ENCODE data around the gene NTN5.
"Not testable (repeated sequence)": the region's sequence is repeated elsewhere in the genome, so short reads cannot be mapped to it uniquely, and the experiment has no call there.

The NTN5 gene

GRCh38 chr19:48686637-48687036 lies 13.8 kb upstream of the NTN5 start:
- POLR2A ChIA-PET; H3K27me3 ChIP-seq (replicated peaks in 2 of 5; ENCODE audit: control insufficient read depth in 4 of 5, insufficient read depth in 5 of 5, low read length in 4 of 5); H3K36me3 ChIP-seq (ENCODE audit: control insufficient read depth in 4 of 4, insufficient read depth in 4 of 4, low read length in 3 of 4); H3K4me1 ChIP-seq (ENCODE audit: control extremely low read depth in 1 of 4, control insufficient read depth in 4 of 4, insufficient read depth in 4 of 4, low read length in 3 of 4); H3K4me3 ChIP-seq (ENCODE audit: control insufficient read depth in 1 of 7, extremely low read depth in 1 of 7, insufficient read depth in 4 of 7, low read depth in 2 of 7, low read length in 6 of 7); H3K27ac ChIP-seq (ENCODE audit: insufficient read depth in 1 of 2, low read depth in 1 of 2, low read length in 2 of 2, poor library complexity in 1 of 2, severe bottlenecking in 2 of 2); DNase-seq; H3K9me3 ChIP-seq (ENCODE audit: control extremely low read depth in 1 of 5, control insufficient read depth in 4 of 5, insufficient read depth in 2 of 5, low read depth in 1 of 5, low read length in 4 of 5): not testable (repeated sequence)
- CTCF ChIA-PET: interaction anchor here (1.3 kb wide), 1 partner anchor 12 kb away, joined by 4 read pairs; no protein-coding TSS in a partner anchor
- 95% methylated on average over 4 of the region's 7 CpGs for WGBS (ENCODE audit: insufficient coverage)

GRCh38 chr19:48686088-48686487 lies 13.3 kb upstream of the NTN5 start:
- peaks cover 0 to 4% (median 2%) of the 10 kb centered on the region in 4 experiments for H3K4me1 ChIP-seq (ENCODE audit: control extremely low read depth in 1 of 4, control insufficient read depth in 4 of 4, insufficient read depth in 4 of 4, low read length in 3 of 4)
- no peak overlapping the region for H3K27ac ChIP-seq (ENCODE audit: insufficient read depth in 1 of 2, low read depth in 1 of 2, low read length in 2 of 2, poor library complexity in 1 of 2, severe bottlenecking in 2 of 2)
- no peaks in the 10 kb centered on the region for H3K36me3 ChIP-seq (ENCODE audit: control insufficient read depth in 4 of 4, insufficient read depth in 4 of 4, low read length in 3 of 4)
- POLR2A ChIA-PET: no interaction called here
- no peak overlapping the region for H3K4me3 ChIP-seq (ENCODE audit: control insufficient read depth in 1 of 7, extremely low read depth in 1 of 7, insufficient read depth in 4 of 7, low read depth in 2 of 7, low read length in 6 of 7)
- no peak for DNase-seq
- CTCF ChIA-PET: interaction anchor here (1.3 kb wide), 1 partner anchor 12 kb away, joined by 4 read pairs; no protein-coding TSS in a partner anchor
- 100% methylated on average over 3 of the region's 3 CpGs for WGBS (ENCODE audit: insufficient coverage)
- H3K9me3 ChIP-seq (ENCODE audit: control extremely low read depth in 1 of 5, control insufficient read depth in 4 of 5, insufficient read depth in 2 of 5, low read depth in 1 of 5, low read length in 4 of 5): no peaks in the 10 kb centered on the region
- H3K27me3 ChIP-seq (replicated peaks in 2 of 5; ENCODE audit: control insufficient read depth in 4 of 5, insufficient read depth in 5 of 5, low read length in 4 of 5): no peaks in the 10 kb centered on the region

- ChIA-PET POLR2A (no interaction called here), CTCF (interaction anchor here (1.3 kb wide), 1 partner anchor 11 kb away, joined by 4 read pairs; no protein-coding TSS in a partner anchor)
- DNase-seq: no peak
- H3K4me3 ChIP-seq (ENCODE audit: control insufficient read depth in 1 of 7, extremely low read depth in 1 of 7, insufficient read depth in 4 of 7, low read depth in 2 of 7, low read length in 6 of 7): no peak overlapping the region
- peaks cover 0 to 9% (median 2%) of the 10 kb centered on the region in 4 experiments for H3K4me1 ChIP-seq (ENCODE audit: control extremely low read depth in 1 of 4, control insufficient read depth in 4 of 4, insufficient read depth in 4 of 4, low read length in 3 of 4)
- no peaks in the 10 kb centered on the region for H3K27me3 ChIP-seq (replicated peaks in 2 of 5; ENCODE audit: control insufficient read depth in 4 of 5, insufficient read depth in 5 of 5, low read length in 4 of 5)
- no peaks in the 10 kb centered on the region for H3K36me3 ChIP-seq (ENCODE audit: control insufficient read depth in 4 of 4, insufficient read depth in 4 of 4, low read length in 3 of 4)
- WGBS (ENCODE audit: insufficient coverage): 97% methylated on average over 8 of the region's 9 CpGs
- no peaks in the 10 kb centered on the region for H3K9me3 ChIP-seq (ENCODE audit: control extremely low read depth in 1 of 5, control insufficient read depth in 4 of 5, insufficient read depth in 2 of 5, low read depth in 1 of 5, low read length in 4 of 5)
- no peak overlapping the region for H3K27ac ChIP-seq (ENCODE audit: insufficient read depth in 1 of 2, low read depth in 1 of 2, low read length in 2 of 2, poor library complexity in 1 of 2, severe bottlenecking in 2 of 2)
Measured at GRCh38 chr19:48685583-48685982, 12.8 kb upstream of the NTN5 start.

GRCh38 chr19:48683349-48683748 lies 10.5 kb upstream of the NTN5 start:
- Histone ChIP-seq H3K4me3 (ENCODE audit: control insufficient read depth in 1 of 7, extremely low read depth in 1 of 7, insufficient read depth in 4 of 7, low read depth in 2 of 7, low read length in 6 of 7) (peak overlapping the region in 5 of 7 experiments; percentile 10 to 67 (median 45)), H3K36me3 (ENCODE audit: control insufficient read depth in 4 of 4, insufficient read depth in 4 of 4, low read length in 3 of 4) (no peaks in the 10 kb centered on the region), H3K4me1 (ENCODE audit: control extremely low read depth in 1 of 4, control insufficient read depth in 4 of 4, insufficient read depth in 4 of 4, low read length in 3 of 4) (peaks cover 0 to 10% (median 2%) of the 10 kb centered on the region in 4 experiments), H3K9me3 (ENCODE audit: control extremely low read depth in 1 of 5, control insufficient read depth in 4 of 5, insufficient read depth in 2 of 5, low read depth in 1 of 5, low read length in 4 of 5) (no peaks in the 10 kb centered on the region), H3K27ac (ENCODE audit: insufficient read depth in 1 of 2, low read depth in 1 of 2, low read length in 2 of 2, poor library complexity in 1 of 2, severe bottlenecking in 2 of 2) (no peak overlapping the region), H3K27me3 (replicated peaks in 2 of 5; ENCODE audit: control insufficient read depth in 4 of 5, insufficient read depth in 5 of 5, low read length in 4 of 5) (no peaks in the 10 kb centered on the region)
- CTCF ChIA-PET: interaction anchor here (0.7 kb wide), 1 partner anchor 8 kb away, joined by 3 read pairs; no protein-coding TSS in a partner anchor
- WGBS (ENCODE audit: insufficient coverage): 71% methylated on average over 11 of the region's 11 CpGs
- peak; percentile 52 to 68 (median 65) for DNase-seq
- POLR2A ChIA-PET: no interaction called here

GRCh38 chr19:48681127-48681470 lies 8.3 kb upstream of the NTN5 start:
- no peak overlapping the region for H3K27ac ChIP-seq (ENCODE audit: insufficient read depth in 1 of 2, low read depth in 1 of 2, low read length in 2 of 2, poor library complexity in 1 of 2, severe bottlenecking in 2 of 2)
- H3K4me1 ChIP-seq (ENCODE audit: control extremely low read depth in 1 of 4, control insufficient read depth in 4 of 4, insufficient read depth in 4 of 4, low read length in 3 of 4): peaks cover 0 to 10% (median 2%) of the 10 kb centered on the region in 4 experiments
- POLR2A ChIA-PET: no interaction called here
- CTCF ChIA-PET: no interaction called here
- H3K36me3 ChIP-seq (ENCODE audit: control insufficient read depth in 4 of 4, insufficient read depth in 4 of 4, low read length in 3 of 4): no peaks in the 10 kb centered on the region
- no peaks in the 10 kb centered on the region for H3K9me3 ChIP-seq (ENCODE audit: control extremely low read depth in 1 of 5, control insufficient read depth in 4 of 5, insufficient read depth in 2 of 5, low read depth in 1 of 5, low read length in 4 of 5)
- peak in 1 of 3 donors; percentile 33 for DNase-seq
- H3K27me3 ChIP-seq (replicated peaks in 2 of 5; ENCODE audit: control insufficient read depth in 4 of 5, insufficient read depth in 5 of 5, low read length in 4 of 5): no peaks in the 10 kb centered on the region
- whole genome bisulfite sequencing (ENCODE audit: insufficient coverage): 93% methylated on average over 5 of the region's 7 CpGs
- no peak overlapping the region for H3K4me3 ChIP-seq (ENCODE audit: control insufficient read depth in 1 of 7, extremely low read depth in 1 of 7, insufficient read depth in 4 of 7, low read depth in 2 of 7, low read length in 6 of 7)

- ChIA-PET POLR2A (no interaction called here), CTCF (no interaction called here)
- no peaks in the 10 kb centered on the region for H3K9me3 ChIP-seq (ENCODE audit: control extremely low read depth in 1 of 5, control insufficient read depth in 4 of 5, insufficient read depth in 2 of 5, low read depth in 1 of 5, low read length in 4 of 5)
- no peak for DNase-seq
- no peak overlapping the region for H3K27ac ChIP-seq (ENCODE audit: insufficient read depth in 1 of 2, low read depth in 1 of 2, low read length in 2 of 2, poor library complexity in 1 of 2, severe bottlenecking in 2 of 2)
- peaks cover 0 to 10% (median 2%) of the 10 kb centered on the region in 4 experiments for H3K4me1 ChIP-seq (ENCODE audit: control extremely low read depth in 1 of 4, control insufficient read depth in 4 of 4, insufficient read depth in 4 of 4, low read length in 3 of 4)
- no peaks in the 10 kb centered on the region for H3K27me3 ChIP-seq (replicated peaks in 2 of 5; ENCODE audit: control insufficient read depth in 4 of 5, insufficient read depth in 5 of 5, low read length in 4 of 5)
- 92% methylated on average over 44 of the region's 45 CpGs for WGBS (ENCODE audit: insufficient coverage)
- no peak overlapping the region for H3K4me3 ChIP-seq (ENCODE audit: control insufficient read depth in 1 of 7, extremely low read depth in 1 of 7, insufficient read depth in 4 of 7, low read depth in 2 of 7, low read length in 6 of 7)
- H3K36me3 ChIP-seq (ENCODE audit: control insufficient read depth in 4 of 4, insufficient read depth in 4 of 4, low read length in 3 of 4): no peaks in the 10 kb centered on the region
Measured at GRCh38 chr19:48680436-48681126, 7.8 kb upstream of the NTN5 start.

- DNase-seq; H3K27ac ChIP-seq (ENCODE audit: insufficient read depth in 1 of 2, low read depth in 1 of 2, low read length in 2 of 2, poor library complexity in 1 of 2, severe bottlenecking in 2 of 2); H3K4me3 ChIP-seq (ENCODE audit: control insufficient read depth in 1 of 7, extremely low read depth in 1 of 7, insufficient read depth in 4 of 7, low read depth in 2 of 7, low read length in 6 of 7); H3K27me3 ChIP-seq (replicated peaks in 2 of 5; ENCODE audit: control insufficient read depth in 4 of 5, insufficient read depth in 5 of 5, low read length in 4 of 5); CTCF ChIA-PET; H3K9me3 ChIP-seq (ENCODE audit: control extremely low read depth in 1 of 5, control insufficient read depth in 4 of 5, insufficient read depth in 2 of 5, low read depth in 1 of 5, low read length in 4 of 5); POLR2A ChIA-PET; H3K4me1 ChIP-seq (ENCODE audit: control extremely low read depth in 1 of 4, control insufficient read depth in 4 of 4, insufficient read depth in 4 of 4, low read length in 3 of 4); H3K36me3 ChIP-seq (ENCODE audit: control insufficient read depth in 4 of 4, insufficient read depth in 4 of 4, low read length in 3 of 4): not testable (repeated sequence)
- WGBS (ENCODE audit: insufficient coverage): 100% methylated on average over 3 of the region's 19 CpGs
Measured at GRCh38 chr19:48680006-48680405, 7.2 kb upstream of the NTN5 start.
